IMR-90 (cell line): Measurements from ENCODE around the gene NFE2L1. TPM values are rescaled to one million over a fixed set of nuclear protein-coding genes. Genes with fewer than 3 reads are reported as not detected.

Experiments used
- ATAC-seq: fragments of 200-7000 bp; cut with Tn5 transposase; 2 replicates; pipeline ENCODE4 v1.9.1; 2020; ENCODE audit warnings: low read depth, mild to moderate bottlenecking, moderate library complexity
- BruUV-seq: library from RNA; stranded (reverse); fragments of 400-500 nt; replicated peaks from 2 replicates; lab custom pipeline; 2021; lab: Mats Ljungman, UMichigan
- CTCF ChIA-PET: fragments of 300-600 bp; formaldehyde crosslinking; extraction: SDS; loops from one replicate; lab custom pipeline; 2021; ENCODE audit warnings: antibody characterized with exemption; lab: Yijun Ruan, JAX
- POLR2A ChIA-PET: fragments of 300-600 bp; sonication (Branson Sonifier 250); formaldehyde crosslinking; loops from one replicate; lab custom pipeline; 2022; ENCODE audit warnings: antibody characterized with exemption; ENCODE audit not compliant: unreplicated experiment; lab: Charles Lee
- DNase-seq: peaks from one replicate; pipeline ENCODE4 v3.0.0; 2013
- H2AFZ ChIP-seq: replicated peaks from 2 replicates; pipeline ENCODE3; 2013; ENCODE audit warnings: low read length, mild to moderate bottlenecking; ENCODE audit not compliant: poor library complexity
- H2AK5ac ChIP-seq: 2 replicates; pipeline ENCODE4 v1.6.1; 2013; ENCODE audit warnings: low read depth, low read length, inconsistent platforms
- H2AK9ac ChIP-seq: replicated peaks from 2 replicates; pipeline ENCODE3; 2013; ENCODE audit warnings: mild to moderate bottlenecking, low read depth, low read length, moderate library complexity; ENCODE audit not compliant: poor library complexity
- H2BK120ac ChIP-seq: 2 replicates; pipeline ENCODE4 v1.6.1; 2013; ENCODE audit warnings: low read depth, low read length, inconsistent platforms
- H2BK15ac ChIP-seq: 3 replicates; pipeline ENCODE4 v1.6.1; 2013; ENCODE audit warnings: low read depth, low read length, inconsistent platforms
- H2BK20ac ChIP-seq: 2 replicates; pipeline ENCODE4 v1.6.1; 2013; ENCODE audit warnings: low read depth, mild to moderate bottlenecking, inconsistent platforms, low read length, moderate library complexity
- H2BK5ac ChIP-seq: 2 replicates; pipeline ENCODE4 v1.6.1; 2013; ENCODE audit warnings: mild to moderate bottlenecking, low read depth, low read length, inconsistent platforms; ENCODE audit not compliant: poor library complexity, severe bottlenecking
- H3K14ac ChIP-seq: replicated peaks from 2 replicates; pipeline ENCODE4 v1.6.1; 2013; ENCODE audit warnings: low read depth, low read length, inconsistent platforms
- H3K18ac ChIP-seq: 2 replicates; pipeline ENCODE4 v1.6.1; 2013; ENCODE audit warnings: low read depth, low read length, control low read depth
- H3K23ac ChIP-seq: 2 replicates; pipeline ENCODE4 v1.6.1; 2013; ENCODE audit warnings: low read depth, low read length, inconsistent platforms
- H3K27ac ChIP-seq: 2 replicates; pipeline ENCODE4 v1.5.1; 2013; ENCODE audit warnings: mild to moderate bottlenecking, control low read depth, low read length; ENCODE audit not compliant: insufficient read depth
- H3K27me3 ChIP-seq: 2 replicates; pipeline ENCODE4 v1.6.1; 2013; ENCODE audit warnings: low read length; ENCODE audit not compliant: control insufficient read depth, insufficient read depth
- H3K36me3 ChIP-seq: 2 replicates; pipeline ENCODE4 v1.6.1; 2013; ENCODE audit warnings: low read length, mixed read lengths; ENCODE audit not compliant: control insufficient read depth, insufficient read depth
- H3K4ac ChIP-seq: 2 replicates; pipeline ENCODE4 v1.6.1; 2013; ENCODE audit warnings: low read depth, low read length, inconsistent platforms
- H3K4me1 ChIP-seq: 2 replicates; pipeline ENCODE4 v1.6.1; 2013; ENCODE audit warnings: low read length, mixed read lengths; ENCODE audit not compliant: control insufficient read depth, insufficient read depth
- H3K4me2 ChIP-seq: 2 replicates; pipeline ENCODE4 v1.6.1; 2013; ENCODE audit warnings: low read depth, mild to moderate bottlenecking, control low read depth, low read length, moderate library complexity
- H3K4me3 ChIP-seq: 2 replicates; pipeline ENCODE4 v1.5.1; 2013; ENCODE audit warnings: low read depth, mild to moderate bottlenecking, control low read depth, low read length, moderate library complexity; ENCODE audit not compliant: insufficient read depth
- H3K56ac ChIP-seq: 2 replicates; pipeline ENCODE4 v1.6.1; 2013; ENCODE audit warnings: low read length, inconsistent platforms; ENCODE audit not compliant: insufficient read depth; ENCODE audit errors: extremely low read depth
- H3K79me1 ChIP-seq, 2 experiments: 2 replicates each; pipeline ENCODE4 v1.6.1; 2013; ENCODE audit warnings: low read length in 2 of 2, inconsistent platforms in 1 of 2, low read depth in 1 of 2
- H3K9ac ChIP-seq: 2 replicates; pipeline ENCODE4 v1.6.1; 2013; ENCODE audit warnings: low read depth, low read length, control low read depth
- H3K9me1 ChIP-seq: 2 replicates; pipeline ENCODE4 v1.6.1; 2013; ENCODE audit warnings: low read length, inconsistent platforms; ENCODE audit not compliant: insufficient read depth
- H3K9me3 ChIP-seq: 2 replicates; pipeline ENCODE4 v1.6.1; 2013; ENCODE audit warnings: low read length; ENCODE audit not compliant: control insufficient read depth, insufficient read depth
- H4K20me1 ChIP-seq: 2 replicates; pipeline ENCODE4 v1.6.1; 2013; ENCODE audit warnings: low read length, inconsistent platforms; ENCODE audit not compliant: insufficient read depth
- H4K5ac ChIP-seq: 2 replicates; pipeline ENCODE4 v1.6.1; 2013; ENCODE audit warnings: mild to moderate bottlenecking, low read depth, low read length, control low read depth
- H4K8ac ChIP-seq, 2 experiments: 2 replicates each; pipeline ENCODE4 v1.6.1; 2013; ENCODE audit warnings: low read depth in 2 of 2, low read length in 2 of 2, control low read depth in 1 of 2, inconsistent platforms in 1 of 2
- H4K91ac ChIP-seq: 2 replicates; pipeline ENCODE4 v1.6.1; 2013; ENCODE audit warnings: low read depth, low read length, inconsistent platforms; ENCODE audit not compliant: insufficient read depth
- CEBPB ChIP-seq: IDR thresholded peaks from 2 replicates; pipeline ENCODE4 v1.6.1; 2012; ENCODE audit warnings: low read depth, low read length, improper control_type of control experiment
- FOS ChIP-seq: fragments of 150-350 bp; IDR thresholded peaks from 2 replicates; pipeline ENCODE4 v1.6.1; 2016; ENCODE audit warnings: low read depth, low read length
- RAD21 ChIP-seq: IDR thresholded peaks from 2 replicates; pipeline ENCODE4 v1.6.1; 2012; ENCODE audit warnings: low read length, improper control_type of control experiment
- RFX5 ChIP-seq: IDR thresholded peaks from 2 replicates; pipeline ENCODE4 v1.8.0; 2012; ENCODE audit warnings: low read depth, mild to moderate bottlenecking, low read length, moderate library complexity
- WGBS, 2 experiments: methylation state at CpG; one replicate each; pipeline versions ENCODE4 v1.1.5 to v1.1.7; 2013; ENCODE audit warnings: missing lambda C conversion rate in 2 of 2; ENCODE audit not compliant: insufficient read length in 1 of 2; ENCODE audit errors: extremely low coverage in 2 of 2; 5-methylcytosine and 5-hydroxymethylcytosine counted together
- dilution Hi-C: fragments of 300-500 bp; cut with HindIII; formaldehyde crosslinking; loops from one replicate; pipeline ENCODE4 v1.14.3; 2018; ENCODE audit warnings: low sequenced_read_pairs; ENCODE audit not compliant: unreplicated experiment
- in situ Hi-C: fragments of 300-500 bp; cut with MboI; formaldehyde crosslinking; loops from 3 replicates; pipeline ENCODE4 v1.14.3; 2019; ENCODE audit warnings: low sequenced_read_pairs, inconsistent platforms, mixed read lengths
- intact Hi-C: fragments of 100-400 bp; cut with micrococcal nuclease; formaldehyde crosslinking; loops from 2 replicates; pipeline ENCODE4 v1.10.0; 2022
- polyA plus RNA-seq, 3 experiments: library from polyadenylated mRNA; depleted of rRNA; stranded (reverse); fragments of >200 nt; gene quantifications; 2 replicates each; pipeline ENCODE4 v1.2.3, GENCODE V29; 2012; ENCODE audit warnings: low replicate concordance in 1 of 3
- total RNA-seq: library from RNA; depleted of rRNA; stranded (reverse); fragments of >200 nt; gene quantifications from 2 replicates; pipeline ENCODE4 v1.2.3, GENCODE V29; 2012
- TF ChIP-seq, protein P1 (sequence below): fragments of 150-350 bp; IDR thresholded peaks from 2 replicates; pipeline ENCODE4 v1.6.1; 2016; ENCODE audit warnings: low read depth, mild to moderate bottlenecking, low read length, moderate library complexity, borderline replicate concordance
- TF ChIP-seq, protein P2 (sequence below): fragments of 150-350 bp; IDR thresholded peaks from 2 replicates; pipeline ENCODE4 v1.6.1; 2017; ENCODE audit warnings: mild to moderate bottlenecking, antibody characterized with exemption, low read length, low read depth

Gene NFE2L1
- total and polyA plus RNA-seq, 2 of the 4 experiments (the other 2 are of a cell fraction): 42.8 to 122 TPM

DNA sequence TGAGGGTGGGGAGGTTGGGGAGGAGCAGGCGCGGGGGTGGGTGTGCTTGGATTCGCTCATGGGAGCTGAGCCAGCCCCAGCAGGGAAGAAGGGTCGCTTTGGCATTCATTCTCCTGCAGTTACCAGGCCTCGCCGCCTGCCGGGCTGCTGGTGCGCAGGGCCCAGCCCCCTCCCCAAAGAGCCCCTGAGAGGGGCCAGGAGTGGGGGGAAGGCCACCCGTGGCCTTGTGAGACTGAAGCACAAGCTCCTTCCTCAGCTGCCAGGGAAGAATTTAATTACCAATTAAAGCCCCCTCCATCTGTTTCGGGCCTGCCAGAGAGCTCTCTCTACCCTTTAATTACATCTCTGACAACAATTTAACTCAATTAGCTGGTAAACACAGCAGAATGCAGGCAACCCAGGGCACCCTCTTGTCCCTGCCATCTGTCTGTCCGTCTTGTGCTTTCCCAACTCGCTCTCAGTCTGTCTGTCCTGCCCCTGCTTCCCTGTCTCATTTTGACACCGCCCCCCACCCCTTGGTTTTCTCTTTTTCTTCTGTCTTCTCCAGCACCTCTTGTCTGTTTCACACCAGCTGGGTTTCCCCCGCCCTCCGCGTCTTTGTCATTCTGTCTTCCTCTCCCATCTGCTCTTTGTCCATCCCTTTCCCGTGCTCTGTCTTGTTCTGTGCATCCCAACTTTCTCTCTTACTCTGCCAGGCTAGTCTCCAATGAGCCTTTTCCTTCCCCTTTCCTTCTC, 44.6 kb upstream of the NFE2L1 start (continued):
- TF ChIP-seq, protein P1, sequence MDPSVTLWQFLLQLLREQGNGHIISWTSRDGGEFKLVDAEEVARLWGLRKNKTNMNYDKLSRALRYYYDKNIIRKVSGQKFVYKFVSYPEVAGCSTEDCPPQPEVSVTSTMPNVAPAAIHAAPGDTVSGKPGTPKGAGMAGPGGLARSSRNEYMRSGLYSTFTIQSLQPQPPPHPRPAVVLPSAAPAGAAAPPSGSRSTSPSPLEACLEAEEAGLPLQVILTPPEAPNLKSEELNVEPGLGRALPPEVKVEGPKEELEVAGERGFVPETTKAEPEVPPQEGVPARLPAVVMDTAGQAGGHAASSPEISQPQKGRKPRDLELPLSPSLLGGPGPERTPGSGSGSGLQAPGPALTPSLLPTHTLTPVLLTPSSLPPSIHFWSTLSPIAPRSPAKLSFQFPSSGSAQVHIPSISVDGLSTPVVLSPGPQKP: no peak
- TF ChIP-seq CEBPB (no peak), RAD21 (no peak)

DNA sequence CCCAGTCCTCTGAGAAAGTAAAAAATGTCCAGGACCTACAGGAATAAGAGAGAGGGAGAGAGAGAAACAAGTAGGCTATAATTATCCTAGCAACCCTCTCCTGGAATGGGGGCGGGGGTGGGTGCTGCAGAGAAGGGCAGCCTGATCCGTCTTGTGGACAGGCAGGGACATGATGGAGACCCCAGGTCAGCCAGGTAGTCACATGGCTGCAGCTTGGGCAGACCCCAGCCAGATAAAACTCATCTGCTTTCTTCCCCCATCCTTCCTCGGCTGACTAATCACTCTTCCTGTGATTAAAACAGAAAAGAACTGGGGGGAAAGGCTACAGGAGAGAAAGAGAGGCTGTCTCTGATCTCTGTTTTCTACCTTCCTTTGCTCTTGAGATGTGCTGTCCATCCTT, 43.2 kb upstream of the NFE2L1 start:
- Histone ChIP-seq H2BK120ac (peak overlapping the region; percentile 84), H2BK15ac (peak overlapping the region; percentile 25; the same call in 1 of the 3 replicates), H3K4me1 (peaks cover 14% of the 10 kb centered on the region), H2AFZ (peak overlapping the region; percentile 89), H3K18ac (no peak overlapping the region), H3K4ac (peak overlapping the region; percentile 60; the same call in 1 of the 2 replicates), H4K20me1 (no peaks in the 10 kb centered on the region), H3K14ac (peak overlapping the region; percentile 69; the same call in 1 of the 2 replicates), H3K4me3 (no peak overlapping the region), H3K36me3 (no peaks in the 10 kb centered on the region), H3K79me1 (no peaks in the 10 kb centered on the region), H4K5ac (peak overlapping the region; percentile 70), H2BK5ac (no peak overlapping the region), H3K4me2 (no peak overlapping the region), H3K27ac (no peak overlapping the region), H4K91ac (peak overlapping the region; percentile 31; the same call in 1 of the 2 replicates), H2AK9ac (peak overlapping the region; percentile 89), H3K56ac (no peak overlapping the region), H3K27me3 (no peaks in the 10 kb centered on the region), H3K23ac (peak overlapping the region; percentile 80; the same call in 1 of the 2 replicates), H2BK20ac (peak overlapping the region; percentile 80; the same call in 1 of the 2 replicates), H3K9ac (no peak overlapping the region), H4K8ac (peak overlapping the region in 1 of 2 experiments; percentile 92; a peak in 2 of 4 replicates), H2AK5ac (peak overlapping the region; percentile 37; the same call in 1 of the 2 replicates), H3K9me1 (peaks cover 14% of the 10 kb centered on the region), H3K9me3 (no peaks in the 10 kb centered on the region)
- no TSS peak for BruUV-seq
- CTCF ChIA-PET: interaction anchor here (0.6 kb wide), 2 partner anchors 55 to 116 kb away, joined by 3 read pairs; no protein-coding TSS in a partner anchor
- intact Hi-C loops (no loop called here), dilution Hi-C loops (no loop called here), in situ Hi-C loops (no loop called here)
- POLR2A ChIA-PET: no interaction called here
- WGBS, 2 experiments: no CpG with 5 or more reads among the region's 3 CpGs
- TF ChIP-seq FOS (no peak), RAD21 (no peak), CEBPB (no peak), RFX5 (no peak)
- TF ChIP-seq, protein P2, sequence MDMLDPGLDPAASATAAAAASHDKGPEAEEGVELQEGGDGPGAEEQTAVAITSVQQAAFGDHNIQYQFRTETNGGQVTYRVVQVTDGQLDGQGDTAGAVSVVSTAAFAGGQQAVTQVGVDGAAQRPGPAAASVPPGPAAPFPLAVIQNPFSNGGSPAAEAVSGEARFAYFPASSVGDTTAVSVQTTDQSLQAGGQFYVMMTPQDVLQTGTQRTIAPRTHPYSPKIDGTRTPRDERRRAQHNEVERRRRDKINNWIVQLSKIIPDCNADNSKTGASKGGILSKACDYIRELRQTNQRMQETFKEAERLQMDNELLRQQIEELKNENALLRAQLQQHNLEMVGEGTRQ: no peak
- ATAC-seq: no peak
- DNase-seq: no peak
